Measurements from ENCODE around the gene CHIA. TPM values are rescaled to one million over a fixed set of nuclear protein-coding genes. Genes with fewer than 3 reads are reported as not detected.

The CHIA gene
- total and polyA plus RNA-seq, 2 of the 13 experiments (the other 11 are each of a cell fraction or from before 2014, with no cell fraction given): not detected

Small RNA genes within 50 kb of the gene (small RNA-seq; reads per million reads assigned to genes)
- gene AL356387.2 (ENCODE audit: insufficient read depth in 2 of 3, insufficient read length in 3 of 3, low read depth in 2 of 3, low replicate concordance in 1 of 3): 0 reads per million in 3 experiments

Other genes starting within 250 kb of the CHIA start
- 22.9 and 33.2 TPM in 2 replicates for gene DRAM2, start 150.8 kb upstream of the CHIA start, total RNA-seq (2016; rRNA removed; fragmentation: Illumina TruSeq; extraction: Trizol)
- 115 and 123 TPM in 2 replicates for gene DRAM2, start 150.8 kb upstream of the CHIA start, polyA plus RNA-seq (2011; rRNA removed)
- gene CEPT1, start 150.6 kb upstream of the CHIA start, total RNA-seq (2016; rRNA removed; fragmentation: Illumina TruSeq; extraction: Trizol): 33.6 and 48.2 TPM in 2 replicates
- gene CEPT1, start 150.6 kb upstream of the CHIA start, polyA plus RNA-seq (2011; rRNA removed): 33.3 and 35.7 TPM in 2 replicates
- gene DENND2D, start 90.2 kb upstream of the CHIA start, total RNA-seq (2016; rRNA removed; fragmentation: Illumina TruSeq; extraction: Trizol): 0.04 TPM in 1 of 2 replicates, not detected in the other
- gene DENND2D, start 90.2 kb upstream of the CHIA start, polyA plus RNA-seq (2011; rRNA removed): not detected in 2 replicates
- 1.7 and 1.9 TPM in 2 replicates for gene CHI3L2, start 63.1 kb upstream of the CHIA start, total RNA-seq (2016; rRNA removed; fragmentation: Illumina TruSeq; extraction: Trizol)
- 0.46 and 0.65 TPM in 2 replicates for gene CHI3L2, start 63.1 kb upstream of the CHIA start, polyA plus RNA-seq (2011; rRNA removed)
- 1.2 TPM in 2 replicates for gene OVGP1, start 136.9 kb downstream of the CHIA start, total RNA-seq (2016; rRNA removed; fragmentation: Illumina TruSeq; extraction: Trizol)
- gene OVGP1, start 136.9 kb downstream of the CHIA start, polyA plus RNA-seq (2011; rRNA removed): 3.3 and 4.8 TPM in 2 replicates
- 90.6 and 93.3 TPM in 2 replicates for gene WDR77, start 158.4 kb downstream of the CHIA start, total RNA-seq (2016; rRNA removed; fragmentation: Illumina TruSeq; extraction: Trizol)
- gene WDR77, start 158.4 kb downstream of the CHIA start, polyA plus RNA-seq (2011; rRNA removed): 96.3 and 108 TPM in 2 replicates
- gene ATP5PB, start 158.6 kb downstream of the CHIA start, total RNA-seq (2016; rRNA removed; fragmentation: Illumina TruSeq; extraction: Trizol): 541 and 772 TPM in 2 replicates
- gene ATP5PB, start 158.6 kb downstream of the CHIA start, polyA plus RNA-seq (2011; rRNA removed): 209 and 297 TPM in 2 replicates
- 0.27 TPM in 1 of 2 replicates, not detected in the other for gene C1orf162, start 183.1 kb downstream of the CHIA start, total RNA-seq (2016; rRNA removed; fragmentation: Illumina TruSeq; extraction: Trizol)
- gene C1orf162, start 183.1 kb downstream of the CHIA start, polyA plus RNA-seq (2011; rRNA removed): 0.61 and 0.89 TPM in 2 replicates
- gene ADORA3, start 212.8 kb downstream of the CHIA start, total RNA-seq (2016; rRNA removed; fragmentation: Illumina TruSeq; extraction: Trizol): not detected in 2 replicates
- gene ADORA3, start 212.8 kb downstream of the CHIA start, polyA plus RNA-seq (2011; rRNA removed): 0.09 TPM in 1 of 2 replicates, not detected in the other
- not detected in 2 replicates for gene TMIGD3, start 212.8 kb downstream of the CHIA start, total RNA-seq (2016; rRNA removed; fragmentation: Illumina TruSeq; extraction: Trizol)
- gene TMIGD3, start 212.8 kb downstream of the CHIA start, polyA plus RNA-seq (2011; rRNA removed): not detected in 2 replicates

All from HepG2 (cell line).